ENCODE results near the gene AHCY. TPM values are rescaled to one million over a fixed set of nuclear protein-coding genes. Genes with fewer than 3 reads are reported as not detected.

The AHCY gene
- total RNA-seq, 4 donors from 2014 or later: 109 to 138 (median 124) TPM

DNA sequence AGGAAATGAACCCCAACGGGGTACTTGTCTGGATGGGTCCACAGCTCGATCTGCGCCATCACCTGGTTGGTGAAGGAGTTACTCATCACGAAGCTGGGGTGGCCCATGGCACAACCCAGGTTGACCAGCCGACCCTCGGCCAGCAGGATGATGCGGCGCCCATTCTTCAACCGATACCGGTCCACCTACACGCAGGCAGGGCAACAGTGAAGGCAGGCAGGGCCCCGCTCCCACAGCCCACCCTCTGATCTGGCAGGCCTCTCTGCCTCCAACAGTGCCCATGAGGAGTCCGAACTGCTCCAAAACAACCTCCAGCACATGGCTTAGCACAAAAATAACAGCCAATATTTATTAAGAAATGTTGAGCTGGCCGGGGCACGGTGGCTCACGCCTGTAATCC is 17.7 kb downstream of the AHCY start:
- Histone ChIP-seq H3K27ac (no peak overlapping the region), H3K4me3 (replicated peaks in 1 of 3) (no peak overlapping the region), H3K27me3 (no peaks in the 10 kb centered on the region), H3K4me1 (no peaks in the 10 kb centered on the region), H3K9me3 (no peaks in the 10 kb centered on the region), H3K36me3 (peaks cover 49 to 50% of the 10 kb centered on the region in 2 donors)
- no peak for DNase-seq
- WGBS, 2 donors: 93 to 97% methylated on average over 13 to 16 of the region's 16 CpGs
- intact Hi-C loops (cut with DNase I): no loop called here
- TF ChIP-seq, protein P1, sequence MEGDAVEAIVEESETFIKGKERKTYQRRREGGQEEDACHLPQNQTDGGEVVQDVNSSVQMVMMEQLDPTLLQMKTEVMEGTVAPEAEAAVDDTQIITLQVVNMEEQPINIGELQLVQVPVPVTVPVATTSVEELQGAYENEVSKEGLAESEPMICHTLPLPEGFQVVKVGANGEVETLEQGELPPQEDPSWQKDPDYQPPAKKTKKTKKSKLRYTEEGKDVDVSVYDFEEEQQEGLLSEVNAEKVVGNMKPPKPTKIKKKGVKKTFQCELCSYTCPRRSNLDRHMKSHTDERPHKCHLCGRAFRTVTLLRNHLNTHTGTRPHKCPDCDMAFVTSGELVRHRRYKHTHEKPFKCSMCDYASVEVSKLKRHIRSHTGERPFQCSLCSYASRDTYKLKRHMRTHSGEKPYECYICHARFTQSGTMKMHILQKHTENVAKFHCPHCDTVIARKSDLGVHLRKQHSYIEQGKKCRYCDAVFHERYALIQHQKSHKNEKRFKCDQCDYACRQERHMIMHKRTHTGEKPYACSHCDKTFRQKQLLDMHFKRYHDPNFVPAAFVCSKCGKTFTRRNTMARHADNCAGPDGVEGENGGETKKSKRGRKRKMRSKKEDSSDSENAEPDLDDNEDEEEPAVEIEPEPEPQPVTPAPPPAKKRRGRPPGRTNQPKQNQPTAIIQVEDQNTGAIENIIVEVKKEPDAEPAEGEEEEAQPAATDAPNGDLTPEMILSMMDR (IDR thresholded peaks at IDR 0.05): no peak
- no peak for TF ChIP-seq POLR2A (IDR thresholded peaks at IDR 0.05)

DNA sequence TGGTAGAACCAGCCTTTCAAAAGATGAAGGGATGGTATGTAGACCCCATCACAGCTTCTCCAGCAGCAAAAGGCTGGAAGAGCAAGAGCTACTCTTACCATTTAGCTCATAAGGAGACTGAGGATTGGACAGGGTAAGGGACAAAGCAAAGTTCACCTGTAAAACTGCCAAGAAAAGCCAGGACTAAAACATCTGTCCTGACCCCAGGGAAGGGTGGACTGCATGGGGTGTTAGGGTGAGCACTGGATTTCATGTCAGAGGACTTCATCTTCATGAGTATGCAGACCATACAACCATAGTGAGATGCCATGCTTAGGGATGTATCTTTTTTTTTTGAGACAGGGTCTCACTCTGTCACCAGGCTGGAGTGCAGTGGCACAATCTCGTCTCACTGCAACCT is 19.3 kb downstream of the AHCY start:
- Histone ChIP-seq H3K4me3 (replicated peaks in 1 of 3) (no peak overlapping the region), H3K36me3 (peaks cover 39 to 45% of the 10 kb centered on the region in 2 donors), H3K4me1 (no peaks in the 10 kb centered on the region), H3K27ac (no peak overlapping the region), H3K9me3 (no peaks in the 10 kb centered on the region), H3K27me3 (no peaks in the 10 kb centered on the region)
- WGBS, 2 donors: 88 to 95% methylated on average over 1 of the region's 1 CpG
- intact Hi-C loops (cut with DNase I): no loop called here
- TF ChIP-seq POLR2A (IDR thresholded peaks at IDR 0.05): no peak
- TF ChIP-seq, protein P1 (IDR thresholded peaks at IDR 0.05): no peak
- DNase-seq: no peak

DNA sequence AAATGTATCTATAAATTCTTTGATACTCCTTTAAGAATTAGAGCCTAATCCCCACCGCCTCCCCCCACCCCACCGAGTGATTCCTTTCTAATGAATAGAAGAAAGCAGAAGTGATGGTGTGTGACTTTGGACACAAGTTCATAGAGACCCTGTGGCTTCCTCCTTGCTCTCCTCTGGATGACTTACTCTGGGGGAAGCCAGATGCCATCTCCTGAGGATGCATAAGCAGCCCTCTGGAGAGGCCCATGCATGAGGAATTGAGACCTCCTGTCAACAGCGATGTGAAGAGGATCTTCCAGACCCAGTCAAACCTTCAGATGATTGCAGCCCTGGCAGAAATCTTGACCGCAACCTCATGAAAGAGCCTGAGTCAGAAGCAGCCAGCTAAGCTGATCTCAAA is 21.1 kb downstream of the AHCY start:
- Histone ChIP-seq H3K27me3 (no peaks in the 10 kb centered on the region), H3K4me1 (no peaks in the 10 kb centered on the region), H3K9me3 (no peaks in the 10 kb centered on the region), H3K4me3 (replicated peaks in 1 of 3) (no peak overlapping the region), H3K36me3 (peaks cover 38 to 41% of the 10 kb centered on the region in 2 donors), H3K27ac (no peak overlapping the region)
- intact Hi-C loops (cut with DNase I): no loop called here
- WGBS, 2 donors: 93 to 94% methylated on average over 4 of the region's 4 CpGs
- no peak for DNase-seq
- TF ChIP-seq, protein P1 (IDR thresholded peaks at IDR 0.05): no peak
- TF ChIP-seq POLR2A (IDR thresholded peaks at IDR 0.05): no peak

DNA sequence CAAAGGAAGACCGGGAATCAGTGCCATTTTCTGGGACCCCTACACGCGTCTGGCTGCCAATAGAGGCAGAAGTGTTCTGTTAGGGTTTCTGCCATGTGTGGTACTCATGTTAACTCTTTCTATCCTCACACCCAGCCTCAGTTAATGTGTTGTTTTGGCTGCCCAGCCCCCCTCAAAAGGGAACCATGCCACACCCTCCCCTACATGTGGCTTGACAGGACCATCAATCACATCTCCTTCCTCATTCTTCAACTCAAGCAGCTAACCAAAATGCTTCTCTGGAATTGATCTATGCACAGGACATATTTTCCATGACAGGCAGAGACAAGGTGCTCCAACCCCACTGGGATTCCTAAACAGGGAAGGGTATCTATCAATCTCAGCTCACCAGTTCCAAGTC is 22.0 kb downstream of the AHCY start:
- DNase-seq: no peak
- no peaks in the 10 kb centered on the region for H3K27me3 ChIP-seq
- 90 to 100% methylated on average over 3 of the region's 3 CpGs for WGBS, 2 donors
- H3K27ac ChIP-seq: no peak overlapping the region
- intact Hi-C loops (cut with DNase I): no loop called here
- TF ChIP-seq, protein P1 (IDR thresholded peaks at IDR 0.05): no peak
- TF ChIP-seq POLR2A (IDR thresholded peaks at IDR 0.05): no peak
- H3K4me1 ChIP-seq: no peaks in the 10 kb centered on the region
- H3K4me3 ChIP-seq (replicated peaks in 1 of 3): no peak overlapping the region
- H3K36me3 ChIP-seq: peaks cover 38 to 45% of the 10 kb centered on the region in 2 donors
- H3K9me3 ChIP-seq: no peaks in the 10 kb centered on the region

DNA sequence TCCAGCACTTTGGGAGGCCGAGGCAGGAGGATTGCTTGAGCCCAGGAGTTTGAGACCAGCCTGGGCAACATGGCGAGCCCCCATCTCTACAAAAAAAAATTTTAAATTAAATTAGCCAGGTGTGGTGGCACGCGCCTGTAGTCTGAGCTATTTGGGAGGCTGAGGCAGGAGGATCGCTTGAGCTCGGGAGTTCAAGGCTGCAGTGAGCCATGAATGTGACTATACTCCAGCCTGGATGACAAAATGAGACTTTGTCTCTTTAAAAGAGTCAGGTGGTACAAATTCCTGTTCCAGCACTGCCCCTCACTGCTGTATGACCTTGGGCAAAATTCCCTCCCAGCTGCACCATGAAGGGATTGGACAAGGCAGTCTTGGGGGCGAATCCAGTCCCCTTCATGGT is 28.5 kb downstream of the AHCY start:
- no peak overlapping the region for H3K27ac ChIP-seq
- no peak for DNase-seq
- intact Hi-C loops (cut with DNase I): no loop called here
- H3K9me3 ChIP-seq: no peaks in the 10 kb centered on the region
- no peak overlapping the region for H3K4me3 ChIP-seq (replicated peaks in 1 of 3)
- no peaks in the 10 kb centered on the region for H3K27me3 ChIP-seq
- H3K4me1 ChIP-seq: peaks cover 0 to 8% of the 10 kb centered on the region in 2 donors
- TF ChIP-seq, protein P1 (IDR thresholded peaks at IDR 0.05): no peak
- no peak for TF ChIP-seq POLR2A (IDR thresholded peaks at IDR 0.05)
- 96 to 100% methylated on average over 7 of the region's 7 CpGs for WGBS, 2 donors
- peaks cover 0 to 11% of the 10 kb centered on the region in 2 donors for H3K36me3 ChIP-seq

All from thyroid gland (tissue), 4 donors.